GM21723 (cell line): ENCODE results near the gene C19orf47.

Experiments used
- ATAC-seq: cut with Tn5 transposase; IDR thresholded peaks from one replicate; pipeline ENCODE4 v1.9.1; 2021; ENCODE audit warnings: mild to moderate bottlenecking, moderate library complexity; ENCODE audit not compliant: unreplicated experiment

C19orf47 gene

DNA sequence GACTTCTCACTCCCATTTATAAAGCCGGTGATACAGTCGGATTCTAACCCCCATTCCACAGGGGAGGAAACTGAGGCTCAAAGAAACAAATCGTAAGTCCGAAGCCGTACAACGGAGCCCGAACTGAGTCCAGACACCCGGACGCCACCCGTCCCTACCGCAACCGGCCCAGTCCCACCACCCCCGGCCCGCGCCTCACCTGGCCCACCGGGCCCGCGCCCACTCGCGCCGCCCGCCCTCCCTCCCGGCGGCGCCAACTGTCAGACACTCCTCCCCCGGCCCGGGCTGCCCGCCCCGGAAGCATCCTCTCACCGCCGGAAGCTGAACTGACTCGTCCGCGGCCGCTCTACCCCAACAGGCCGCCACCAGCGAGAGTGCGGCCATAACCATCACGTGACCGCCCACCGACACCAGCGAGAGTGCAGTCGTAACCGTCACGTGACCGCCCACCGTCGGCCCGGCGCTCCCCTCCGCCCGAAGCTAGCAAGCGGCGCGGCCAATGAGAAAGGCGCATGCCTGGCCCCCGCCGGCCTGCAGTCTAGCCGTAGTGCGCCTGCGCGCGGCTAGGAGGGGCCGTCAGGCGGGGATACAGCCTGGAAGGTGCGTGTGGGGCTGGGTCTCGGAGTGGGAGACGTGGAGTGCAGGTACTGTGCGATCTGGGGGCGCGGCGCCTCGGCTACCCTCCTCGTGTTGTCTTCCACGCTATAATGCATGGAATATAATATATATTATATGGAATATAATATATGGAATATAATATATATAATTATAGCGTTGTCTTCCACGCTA lies at the start of gene C19orf47, which contains the start of gene PLD3:
TSS of gene C19orf47 (minus strand) at position 273 of the 789 bp plus-strand sequence. CDS start 6,540 bp downstream, outside the sequence.
TSS of gene PLD3 (plus strand) at position 571 of the 789 bp plus-strand sequence. CDS start 17,789 bp downstream, outside the sequence.
- ATAC-seq = peak; percentile 93

GRCh38 chr19:40397568-40397906 lies 49.3 kb upstream of the C19orf47 start:
- no peak for ATAC-seq

DNA sequence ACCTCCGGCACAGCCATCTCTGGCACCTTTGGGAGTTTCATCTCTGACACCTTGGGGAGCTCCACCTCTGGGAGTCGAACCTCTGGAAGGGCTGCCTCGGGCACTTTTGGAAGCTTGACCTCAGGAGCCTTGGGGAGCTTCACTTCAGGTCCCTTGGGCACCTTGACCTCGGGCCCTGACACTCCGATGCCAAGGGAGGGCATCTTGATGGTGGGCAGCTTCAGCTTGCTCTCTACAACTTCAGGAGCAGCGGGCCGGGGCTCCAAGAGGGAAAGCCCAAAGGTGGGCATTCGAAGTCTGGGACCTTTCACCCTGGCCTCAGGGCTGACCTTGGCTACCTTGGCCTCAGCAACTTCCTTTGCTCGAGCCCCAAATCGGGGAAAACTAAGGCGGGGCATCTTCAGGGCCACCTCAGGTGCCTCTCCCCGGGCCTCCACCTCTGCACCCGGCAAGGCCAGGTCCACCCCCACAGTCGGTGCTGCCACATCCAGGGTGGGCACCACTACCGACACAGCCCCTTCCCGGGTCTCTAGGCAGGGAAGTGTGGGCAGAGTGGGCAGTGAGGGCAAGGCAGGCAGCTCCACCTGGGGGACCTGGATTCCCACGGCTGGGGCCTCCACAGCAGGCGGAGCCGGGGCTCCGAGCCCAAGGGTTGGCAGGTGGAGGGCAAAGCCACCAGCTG lies 48.8 kb upstream of the C19orf47 start:
- no peak for ATAC-seq

- ATAC-seq = no peak
These were observed 47.8 kb upstream of the C19orf47 start for GRCh38 chr19:40395956-40396355.

- ATAC-seq = no peak
These were observed 46.6 kb upstream of the C19orf47 start for GRCh38 chr19:40394816-40395210.

DNA sequence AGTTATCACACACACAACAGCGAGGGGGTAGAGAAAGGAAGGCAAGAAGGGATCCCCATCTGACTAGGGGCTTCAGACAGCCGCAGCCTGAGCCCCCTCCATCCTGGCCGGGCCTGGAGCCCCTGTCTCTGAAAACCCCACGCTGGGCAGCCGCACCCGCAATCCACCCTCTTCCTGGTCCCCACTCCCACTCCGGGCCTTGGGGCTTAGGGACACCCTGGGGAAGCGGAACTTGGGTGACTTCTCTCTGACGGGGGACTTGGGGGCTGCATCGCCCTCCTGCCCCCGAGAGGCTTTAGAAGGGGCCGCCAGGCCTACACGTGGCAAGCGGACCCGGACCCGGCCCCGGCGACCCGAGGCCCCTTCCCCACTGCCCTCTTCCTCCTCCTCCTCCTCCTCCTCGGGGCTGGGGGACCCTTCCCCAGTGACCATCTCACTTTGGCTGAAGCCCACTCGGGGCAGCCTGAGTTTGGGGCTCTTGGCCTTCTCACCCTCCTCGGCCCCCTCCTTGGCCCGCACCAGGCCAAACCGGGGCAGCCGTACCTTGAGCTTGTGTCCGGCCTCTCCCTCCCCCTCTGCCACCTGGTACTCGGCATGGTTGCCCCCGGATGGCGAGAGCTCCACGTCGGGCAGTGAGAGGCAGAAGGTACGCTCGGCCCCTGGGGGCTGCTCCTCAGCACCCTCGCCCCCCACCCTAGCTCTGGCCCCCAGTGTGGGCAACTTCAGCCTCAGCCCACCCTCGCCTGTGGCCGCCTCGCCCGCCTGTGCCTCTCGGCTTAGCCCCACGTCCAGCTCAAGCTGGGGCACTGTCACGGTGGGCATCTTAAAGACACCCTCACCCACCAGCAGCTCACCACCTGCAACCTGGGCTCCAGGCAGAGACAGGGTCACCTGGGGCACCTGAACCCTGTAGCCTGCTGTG lies 46.0 kb upstream of the C19orf47 start:
- no peak for ATAC-seq

DNA sequence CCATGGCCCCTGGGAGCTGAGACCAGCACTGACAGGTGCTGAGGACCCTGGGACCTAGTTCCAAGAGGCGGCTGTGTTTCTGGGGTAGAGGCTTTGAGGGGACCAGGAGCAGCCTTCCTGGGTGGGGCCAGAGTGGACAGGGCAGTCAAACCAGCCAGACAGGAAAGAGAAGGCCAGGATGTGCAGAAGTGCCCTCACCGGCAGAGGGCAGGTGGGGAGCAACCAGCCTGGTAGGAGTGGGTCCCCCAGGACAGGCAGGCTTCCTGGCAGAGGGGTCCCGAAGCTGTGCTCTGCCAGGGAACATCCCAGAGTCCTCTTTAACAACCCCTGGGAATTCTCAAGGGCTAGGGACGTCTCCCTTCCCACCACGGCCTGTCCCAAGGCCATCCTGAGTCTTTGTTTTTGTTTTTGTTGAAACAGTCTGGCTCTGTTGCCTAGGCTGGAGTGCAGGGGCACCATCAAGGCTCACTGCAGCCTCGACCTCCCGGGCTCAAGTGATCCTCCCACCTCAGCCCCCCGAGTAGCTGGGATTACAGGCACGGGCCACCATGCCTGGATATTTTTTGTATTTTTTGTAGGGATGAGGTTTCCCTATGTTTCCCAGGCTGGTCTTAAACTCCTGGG lies 44.8 kb upstream of the C19orf47 start:
- ATAC-seq = no peak

DNA sequence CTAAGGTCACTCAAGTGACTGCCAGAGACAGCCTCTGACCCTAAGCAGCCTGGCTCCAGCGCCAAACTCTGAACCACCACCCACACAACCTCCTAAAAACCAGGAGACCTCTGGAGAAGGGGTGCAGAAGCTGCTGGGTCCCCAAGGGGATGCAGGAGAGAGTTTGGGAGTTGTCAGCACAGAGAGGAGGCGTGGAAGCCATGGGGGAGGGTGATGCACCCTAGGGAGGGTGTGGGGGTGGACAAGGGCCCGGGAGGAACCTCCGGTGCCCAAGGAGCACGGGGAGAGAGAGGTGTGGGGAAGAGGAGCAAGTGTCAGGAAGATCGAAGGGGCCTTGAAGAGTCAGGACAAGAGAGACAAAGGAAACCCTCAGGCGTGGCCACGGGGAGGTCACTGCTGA lies 43.9 kb upstream of the C19orf47 start:
- ATAC-seq = no peak

DNA sequence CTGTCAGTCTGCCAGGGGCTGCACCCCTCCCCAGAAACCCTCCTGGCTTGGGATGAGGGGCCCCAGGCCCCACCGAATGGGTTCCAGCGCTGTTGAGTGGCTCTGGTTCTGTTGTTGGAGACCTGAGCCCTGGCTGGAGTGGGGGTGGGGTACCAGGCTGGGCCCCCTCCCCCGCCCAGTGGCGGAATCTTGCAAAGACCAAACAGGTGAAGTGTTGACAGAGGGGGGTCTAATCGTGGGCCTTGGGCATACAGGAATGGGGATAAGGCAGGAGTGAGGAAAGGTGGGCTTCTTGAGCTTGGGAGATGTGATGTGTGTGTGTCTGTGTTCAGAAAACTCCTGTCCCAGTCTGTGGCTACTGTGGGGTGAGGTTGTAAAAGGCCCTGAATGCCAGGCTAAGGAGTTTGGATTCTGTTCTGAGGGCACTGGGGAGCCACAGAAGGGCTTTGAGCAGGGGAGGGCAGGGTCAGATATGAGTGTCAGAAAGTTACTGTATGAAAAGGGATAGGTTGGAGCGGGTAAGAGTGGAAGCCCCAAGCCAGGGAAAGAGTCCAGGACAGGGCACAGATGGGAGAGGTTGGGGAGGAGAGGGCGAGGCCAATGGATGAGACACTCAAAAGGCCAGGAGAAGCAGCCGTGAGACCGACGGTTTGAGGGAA lies 42.0 kb upstream of the C19orf47 start, which contains the start of gene HIPK4:
TSS of gene HIPK4 (minus strand) at position 98 of the 659 bp plus-strand sequence. CDS start 279 bp downstream, outside the sequence.
- no peak for ATAC-seq

DNA sequence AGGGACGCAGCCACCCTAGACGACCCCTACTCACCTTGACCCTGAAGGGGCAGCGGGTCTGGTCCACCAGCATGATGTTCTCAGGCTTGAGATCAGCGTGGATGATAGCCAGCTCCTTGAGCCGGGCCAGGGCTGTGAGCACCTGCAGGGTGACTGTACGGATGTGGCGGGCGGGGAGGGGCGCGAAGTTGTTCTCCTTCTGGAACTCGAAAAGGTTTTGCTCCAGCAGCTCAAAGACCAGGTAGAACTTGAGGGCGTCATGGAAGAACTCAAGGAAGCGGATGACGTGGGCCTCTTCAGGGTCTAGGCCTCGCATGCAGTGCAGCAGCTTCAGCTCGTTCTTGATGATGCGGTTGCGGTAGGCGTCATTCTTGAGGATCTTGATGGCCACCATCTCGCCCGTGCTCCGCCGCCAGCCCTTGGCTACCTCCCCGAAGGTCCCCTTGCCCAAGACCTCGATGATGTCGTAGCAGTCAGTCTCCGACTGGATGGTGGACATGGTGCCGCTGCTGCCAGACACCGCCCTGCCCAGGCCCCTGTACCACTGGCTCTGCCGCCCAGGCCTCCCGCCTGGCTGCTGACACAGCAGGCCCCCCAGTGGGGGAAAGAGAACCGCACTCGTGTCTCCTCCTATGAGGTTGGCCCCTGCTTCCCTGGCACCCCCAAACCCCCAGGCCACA lies 41.3 kb upstream of the C19orf47 start:
- no peak for ATAC-seq

DNA sequence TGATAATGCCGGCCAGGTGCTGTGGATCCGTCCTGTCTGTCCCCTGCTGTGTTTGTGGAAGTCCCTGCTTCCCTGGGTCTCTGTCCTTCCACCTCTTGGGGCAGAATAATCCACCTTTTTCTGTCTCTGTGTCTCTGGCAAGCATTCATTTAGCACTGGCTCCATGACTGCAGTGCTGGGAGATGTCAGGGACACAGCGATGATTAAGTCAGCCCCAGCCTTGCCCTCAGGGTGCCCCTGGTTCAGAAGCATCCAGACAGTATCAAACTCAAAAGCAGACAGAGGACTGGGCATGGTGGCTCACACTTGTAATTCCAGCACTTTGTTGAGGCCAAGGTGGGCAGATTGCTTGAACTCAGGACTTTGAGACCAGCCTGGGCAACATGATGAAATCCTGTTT lies 40.3 kb upstream of the C19orf47 start:
- no peak for ATAC-seq

DNA sequence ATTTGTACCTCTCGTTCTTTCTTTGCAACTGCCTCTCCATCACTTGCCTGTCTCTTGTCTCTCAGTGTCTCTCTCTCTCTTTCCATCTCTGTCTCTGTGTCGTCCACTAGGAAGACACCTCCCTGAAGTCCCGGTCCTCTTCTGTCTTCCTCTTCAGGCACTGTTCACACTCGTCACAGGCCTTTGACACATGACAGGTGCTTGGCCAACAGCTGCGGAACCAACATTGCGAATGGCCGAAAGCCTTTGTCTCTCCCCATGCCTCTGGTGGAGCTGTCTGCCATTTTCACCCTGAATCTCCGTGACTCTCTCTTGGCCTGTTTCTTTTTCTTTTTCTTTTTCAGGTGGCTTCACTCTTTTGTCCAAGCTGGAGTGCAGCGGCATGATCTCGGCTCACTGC lies 39.0 kb upstream of the C19orf47 start:
- ATAC-seq = no peak

DNA sequence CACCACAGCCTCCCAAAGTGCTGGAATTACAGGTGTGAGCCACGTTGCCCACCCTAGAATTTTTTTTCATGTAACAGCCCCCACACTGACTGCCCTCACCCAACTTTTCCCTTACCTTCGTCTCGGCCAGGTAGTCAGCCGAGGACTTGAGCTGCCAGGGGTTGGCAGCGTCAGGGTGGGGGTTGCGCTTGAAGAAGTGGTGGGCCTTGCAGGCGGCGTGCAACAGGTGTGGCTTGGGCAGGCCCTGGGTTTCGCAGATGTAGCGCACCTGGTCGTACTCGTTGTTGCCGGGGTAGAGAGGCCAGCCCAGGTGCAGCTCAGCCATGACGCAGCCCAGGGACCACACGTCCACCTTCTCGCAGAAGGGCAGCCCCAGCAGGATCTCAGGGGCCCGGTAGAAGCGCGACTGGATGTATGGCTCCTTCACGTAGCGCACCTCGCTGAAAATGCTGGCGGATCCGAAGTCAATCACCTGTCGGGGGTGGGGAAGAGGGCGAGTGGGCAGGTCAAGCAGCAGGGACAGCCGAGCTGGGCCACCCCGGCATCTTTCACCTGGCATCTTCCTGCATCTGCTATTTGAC lies 35.6 kb upstream of the C19orf47 start:
- no peak for ATAC-seq

GRCh38 chr19:40381321-40381720 lies 33.1 kb upstream of the C19orf47 start:
- ATAC-seq = no peak

GRCh38 chr19:40380199-40381037 lies 32.2 kb upstream of the C19orf47 start:
- ATAC-seq = no peak

DNA sequence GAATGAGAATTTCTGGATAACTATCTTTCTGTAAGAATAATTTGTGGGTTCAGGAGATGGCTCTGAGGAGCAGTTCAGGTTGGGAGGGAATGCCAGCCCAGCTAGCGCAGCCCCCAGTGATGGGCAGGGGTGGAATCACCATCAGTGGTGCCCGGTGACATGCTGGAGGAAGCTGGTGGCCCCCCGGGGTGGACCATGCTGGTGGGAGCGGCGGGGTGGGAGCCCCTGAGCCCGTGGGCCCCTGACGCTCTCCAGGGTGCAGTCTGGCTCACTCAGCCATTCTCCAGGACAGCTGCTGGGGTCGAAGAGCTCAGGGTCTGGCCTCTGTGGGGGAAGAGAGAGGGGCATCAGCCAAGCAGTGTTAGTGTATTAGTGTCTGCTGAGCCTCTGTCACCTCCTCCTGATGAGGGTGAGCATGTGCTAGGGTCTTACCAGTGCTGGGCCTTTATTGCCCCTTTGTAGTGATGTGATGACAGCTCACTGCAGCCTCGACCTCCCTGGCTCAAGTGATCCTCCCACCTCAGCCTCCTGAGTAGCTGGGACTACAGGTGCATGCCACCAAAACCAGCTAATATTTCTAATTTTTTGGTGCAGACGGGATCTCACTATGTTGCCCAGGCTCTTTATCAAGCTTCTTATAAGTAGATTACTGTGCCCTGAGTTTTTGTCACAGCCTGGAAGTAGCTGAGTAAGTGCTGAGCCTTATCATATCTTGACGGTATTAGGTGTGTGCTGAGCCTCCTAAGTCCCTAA lies 31.4 kb upstream of the C19orf47 start:
- ATAC-seq = no peak

GRCh38 chr19:40378509-40378908 lies 30.3 kb upstream of the C19orf47 start:
- no peak for ATAC-seq
